ENCODE measurements around the gene ARRDC5.
"Not testable (repeated sequence)": the region's sequence is repeated elsewhere in the genome, so short reads cannot be mapped to it uniquely, and the experiment has no call there.

Gene ARRDC5

DNA sequence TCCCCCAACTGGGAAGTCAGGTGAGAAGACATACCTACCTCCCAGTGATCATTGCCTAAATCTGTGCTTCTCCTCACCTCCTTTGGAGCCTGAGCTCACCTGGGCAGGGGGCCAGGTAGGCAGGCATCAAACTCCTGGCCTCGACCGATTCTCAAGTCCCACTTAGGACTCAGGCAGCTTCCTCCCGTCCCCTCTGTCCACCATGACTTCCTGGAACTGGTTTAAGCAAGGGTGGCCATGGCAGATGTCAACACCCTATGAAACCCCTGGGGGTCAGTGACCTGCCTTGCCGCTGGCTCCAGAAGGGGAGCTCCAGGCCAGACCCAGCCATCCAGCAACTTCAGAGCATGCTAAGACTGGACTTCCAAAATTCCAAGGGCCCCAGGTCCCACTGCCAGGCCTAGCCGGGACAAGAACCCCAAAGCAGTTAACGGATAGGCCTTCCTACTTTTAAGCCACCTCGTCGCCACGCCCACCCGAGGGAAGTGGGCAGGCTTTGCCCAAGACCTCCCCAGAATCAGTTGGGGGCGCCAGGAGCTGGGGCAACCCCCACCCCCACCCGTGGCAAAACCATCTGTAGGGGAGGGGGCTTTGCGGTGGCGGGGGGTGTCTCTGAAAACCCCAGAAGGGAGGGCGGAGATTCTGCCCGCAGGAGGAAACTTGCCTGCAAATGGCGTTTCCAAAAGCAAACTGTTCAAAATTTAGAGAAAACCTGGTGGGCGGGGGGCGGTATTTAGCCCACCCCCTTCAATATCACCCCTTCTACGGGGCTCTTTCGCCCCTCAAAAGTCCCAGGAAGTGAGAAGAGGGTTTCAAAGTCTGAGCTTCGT is 35.9 kb downstream of the ARRDC5 start:
- TF ChIP-seq, protein P1, sequence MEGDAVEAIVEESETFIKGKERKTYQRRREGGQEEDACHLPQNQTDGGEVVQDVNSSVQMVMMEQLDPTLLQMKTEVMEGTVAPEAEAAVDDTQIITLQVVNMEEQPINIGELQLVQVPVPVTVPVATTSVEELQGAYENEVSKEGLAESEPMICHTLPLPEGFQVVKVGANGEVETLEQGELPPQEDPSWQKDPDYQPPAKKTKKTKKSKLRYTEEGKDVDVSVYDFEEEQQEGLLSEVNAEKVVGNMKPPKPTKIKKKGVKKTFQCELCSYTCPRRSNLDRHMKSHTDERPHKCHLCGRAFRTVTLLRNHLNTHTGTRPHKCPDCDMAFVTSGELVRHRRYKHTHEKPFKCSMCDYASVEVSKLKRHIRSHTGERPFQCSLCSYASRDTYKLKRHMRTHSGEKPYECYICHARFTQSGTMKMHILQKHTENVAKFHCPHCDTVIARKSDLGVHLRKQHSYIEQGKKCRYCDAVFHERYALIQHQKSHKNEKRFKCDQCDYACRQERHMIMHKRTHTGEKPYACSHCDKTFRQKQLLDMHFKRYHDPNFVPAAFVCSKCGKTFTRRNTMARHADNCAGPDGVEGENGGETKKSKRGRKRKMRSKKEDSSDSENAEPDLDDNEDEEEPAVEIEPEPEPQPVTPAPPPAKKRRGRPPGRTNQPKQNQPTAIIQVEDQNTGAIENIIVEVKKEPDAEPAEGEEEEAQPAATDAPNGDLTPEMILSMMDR (IDR thresholded peaks at IDR 0.05; ENCODE audit: borderline replicate concordance, insufficient read depth, low read depth, low read length) = 0 out of 2 replicates have a peak, but pooled peaks have one; percentile 11
- H3K4me3 ChIP-seq (ENCODE audit: low read depth, low read length) = peak overlapping the region; percentile 81

DNA sequence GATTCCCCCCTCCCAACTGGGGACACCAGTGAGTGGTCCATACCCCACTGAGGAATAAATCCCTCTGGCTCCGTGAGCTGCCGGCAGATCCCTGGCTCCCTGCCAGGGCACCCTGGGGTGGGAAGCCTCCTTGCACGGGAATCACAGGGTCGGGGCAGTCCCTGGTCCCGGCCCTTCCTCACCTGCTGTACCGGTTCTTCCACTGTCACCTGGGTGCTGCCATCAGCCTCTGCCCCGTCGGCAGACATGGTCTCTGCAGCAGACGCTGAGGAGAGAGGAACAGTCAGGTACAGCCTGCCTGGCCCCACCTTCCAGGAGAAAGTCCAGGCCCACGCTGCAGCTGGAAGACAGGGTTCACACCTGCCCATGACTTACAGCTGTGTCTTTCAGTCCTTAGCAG is 41.5 kb downstream of the ARRDC5 start:
- H3K4me3 ChIP-seq (ENCODE audit: low read depth, low read length) = no peak overlapping the region
- TF ChIP-seq, protein P1 (IDR thresholded peaks at IDR 0.05; ENCODE audit: borderline replicate concordance, insufficient read depth, low read depth, low read length) = no peak

DNA sequence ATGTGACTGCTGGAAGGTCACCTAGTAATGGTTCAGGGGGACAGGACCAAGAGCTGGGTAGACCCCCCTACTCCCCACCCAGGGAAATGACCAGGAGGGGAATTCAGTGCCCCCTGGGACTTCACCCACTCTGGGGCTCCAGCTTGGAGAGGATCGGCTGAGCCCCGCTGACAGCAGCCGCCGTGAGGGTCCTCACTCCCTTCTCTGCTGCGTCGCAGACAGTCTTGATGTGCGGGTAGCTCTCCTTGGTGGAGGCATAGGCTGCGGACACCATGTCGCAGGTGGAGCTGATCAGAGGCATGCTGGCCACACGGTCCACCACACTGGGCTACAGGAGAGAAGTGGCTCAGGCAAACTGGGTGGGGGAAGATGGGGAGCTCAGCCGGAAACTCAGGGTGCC is 43.0 kb downstream of the ARRDC5 start:
- TF ChIP-seq, protein P1 (IDR thresholded peaks at IDR 0.05; ENCODE audit: borderline replicate concordance, insufficient read depth, low read depth, low read length) = no peak
- no peak overlapping the region for H3K4me3 ChIP-seq (ENCODE audit: low read depth, low read length)

DNA sequence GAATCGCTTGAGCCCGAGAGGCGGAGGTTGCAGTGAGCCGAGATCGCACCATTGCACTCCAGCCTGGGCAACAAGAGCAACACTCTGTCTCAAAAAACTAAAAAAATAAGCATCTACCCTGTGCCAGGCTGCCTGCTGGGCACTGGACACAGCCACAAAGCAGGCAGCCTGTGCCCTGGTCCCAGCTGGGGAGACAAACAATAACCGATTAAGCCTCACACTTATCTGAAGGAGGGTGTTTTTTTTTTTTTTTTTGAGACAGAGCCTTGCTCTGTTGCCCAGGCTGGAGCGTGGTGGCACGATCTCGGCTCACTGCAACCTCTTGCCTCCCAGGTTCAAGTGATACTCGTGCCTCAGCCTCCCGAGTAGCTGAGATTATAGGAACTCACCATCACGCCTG is 46.2 kb downstream of the ARRDC5 start:
- H3K4me3 ChIP-seq (ENCODE audit: low read depth, low read length) = not testable (repeated sequence)

DNA sequence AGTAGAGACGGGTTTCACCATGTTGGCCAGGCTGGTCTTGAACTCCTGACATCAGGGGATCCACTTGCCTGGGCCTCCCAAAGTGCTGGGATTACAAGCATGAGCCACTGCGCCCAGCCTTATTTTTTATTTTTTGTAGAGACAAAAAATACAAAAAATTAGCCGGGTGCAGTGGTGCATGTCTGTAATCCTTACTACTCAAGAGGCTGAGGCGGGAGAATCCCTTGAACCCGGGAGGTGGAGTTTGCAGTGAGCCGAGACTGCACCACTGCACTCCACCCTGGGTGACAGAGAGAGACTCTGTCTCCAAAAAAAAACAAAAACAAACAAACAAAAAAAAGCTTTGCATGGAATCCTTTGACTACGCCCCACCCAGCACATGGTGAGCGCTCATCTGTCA is 49.2 kb downstream of the ARRDC5 start:
- not testable (repeated sequence) for H3K4me3 ChIP-seq (ENCODE audit: low read depth, low read length)

DNA sequence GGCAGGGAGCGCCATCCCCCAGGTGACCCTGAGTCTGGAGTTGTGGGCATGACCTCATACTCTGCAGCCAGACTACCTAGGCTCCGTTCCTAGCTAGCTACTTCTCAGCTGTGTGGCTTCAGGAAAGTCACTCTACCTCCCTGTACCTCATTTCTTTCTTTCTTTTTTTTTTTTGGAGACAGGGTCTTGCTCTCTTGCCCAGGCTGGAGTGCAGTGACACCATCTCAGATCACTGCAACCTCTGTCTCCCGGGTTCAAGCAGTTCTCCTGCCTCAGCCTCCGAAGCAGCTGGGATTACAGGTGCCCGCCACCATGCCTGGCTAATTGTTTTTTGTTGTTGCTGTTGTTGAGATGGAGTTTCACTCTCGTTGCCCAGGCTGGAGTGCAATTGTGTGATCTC is 50.2 kb downstream of the ARRDC5 start:
- H3K4me3 ChIP-seq (ENCODE audit: low read depth, low read length) = no peak overlapping the region
- TF ChIP-seq, protein P1 (IDR thresholded peaks at IDR 0.05; ENCODE audit: borderline replicate concordance, insufficient read depth, low read depth, low read length) = no peak

DNA sequence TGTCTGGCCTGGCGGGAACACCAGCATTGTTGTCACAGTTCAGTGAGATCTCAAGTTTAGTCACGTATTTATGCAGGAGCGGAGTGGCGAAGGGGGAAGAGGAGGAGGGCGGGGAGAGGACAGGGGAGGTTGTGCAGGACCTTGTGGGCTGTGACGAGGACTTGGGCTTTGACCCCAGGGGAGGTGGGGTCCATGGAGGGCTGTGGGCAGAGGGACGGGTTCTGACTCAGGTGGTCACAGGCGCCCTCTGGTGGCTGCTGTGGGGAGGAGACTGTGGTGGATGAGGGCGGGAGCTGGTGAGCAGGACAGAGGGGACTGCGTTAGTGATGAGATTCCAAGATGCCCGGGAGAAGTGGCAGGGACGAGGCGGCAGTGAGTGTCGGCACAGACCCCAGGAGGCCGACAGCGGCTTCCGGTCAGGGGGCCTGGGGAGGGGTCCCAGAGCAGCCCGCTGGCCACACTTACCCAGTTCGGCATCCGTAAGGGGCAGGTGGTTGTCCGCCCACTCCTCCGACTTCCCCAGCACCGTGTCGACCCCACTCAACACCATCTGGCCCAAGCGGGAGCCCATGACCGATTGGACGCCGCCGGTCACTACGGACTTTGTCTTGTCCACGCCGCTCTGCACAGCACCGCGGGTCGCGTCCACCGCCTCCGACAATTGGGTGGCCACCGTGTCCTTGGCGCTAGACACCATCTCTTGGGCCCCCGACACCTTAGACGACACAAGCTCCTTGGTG is 51.0 kb downstream of the ARRDC5 start:
- no peak overlapping the region for H3K4me3 ChIP-seq (ENCODE audit: low read depth, low read length)

More for the DNA sequence above, 51.0 kb downstream of the ARRDC5 start:
- TF ChIP-seq, protein P1 (IDR thresholded peaks at IDR 0.05; ENCODE audit: borderline replicate concordance, insufficient read depth, low read depth, low read length) = peak; percentile 93

Measured in GM12875 (cell line).